Measurements from ENCODE around the gene PPM1D.

PPM1D gene

DNA sequence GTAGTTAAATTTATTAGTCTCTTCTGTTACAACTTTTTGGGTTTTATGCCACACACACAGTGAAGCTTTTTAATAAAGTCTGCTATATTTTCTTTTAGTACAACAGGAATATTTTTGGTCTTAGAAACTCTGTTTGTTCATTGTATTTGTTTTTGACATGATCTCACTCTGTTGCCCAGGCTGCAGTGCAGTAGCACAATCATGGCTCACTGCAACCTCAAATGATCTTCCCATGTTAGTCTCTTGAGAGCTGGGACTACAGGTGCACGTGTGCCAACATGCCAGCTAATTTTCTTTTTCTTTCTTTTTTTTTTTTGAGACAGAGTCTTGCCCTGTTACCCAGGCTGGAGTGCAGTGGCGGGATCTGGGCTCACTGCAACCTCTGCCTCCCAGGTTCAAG, 27.1 kb downstream of the PPM1D start:
- H3K36me3 Mint-ChIP-seq, result no peaks in the 10 kb centered on the region
- H3K27ac Mint-ChIP-seq, result no peak overlapping the region
- H3K4me3 Mint-ChIP-seq, result no peak overlapping the region
- H3K9me3 Mint-ChIP-seq (ENCODE audit: low read depth), result no peaks in the 10 kb centered on the region
- H3K27me3 Mint-ChIP-seq, result no peaks in the 10 kb centered on the region
- peaks cover 15% of the 10 kb centered on the region for H3K4me1 Mint-ChIP-seq (ENCODE audit: low read depth)

GRCh38 chr17:60628252-60628889, 28.4 kb downstream of the PPM1D start:
- Mint-ChIP-seq H3K27ac (no peak overlapping the region), H3K4me3 (no peak overlapping the region), H3K27me3 (no peaks in the 10 kb centered on the region), H3K9me3 (ENCODE audit: low read depth) (no peaks in the 10 kb centered on the region), H3K36me3 (no peaks in the 10 kb centered on the region), H3K4me1 (ENCODE audit: low read depth) (peaks cover 13% of the 10 kb centered on the region)

GRCh38 chr17:60629120-60629519, 29.1 kb downstream of the PPM1D start:
- Mint-ChIP-seq H3K27me3 (no peaks in the 10 kb centered on the region), H3K27ac (peak overlapping the region; percentile 22), H3K36me3 (no peaks in the 10 kb centered on the region), H3K4me3 (no peak overlapping the region), H3K9me3 (ENCODE audit: low read depth) (no peaks in the 10 kb centered on the region), H3K4me1 (ENCODE audit: low read depth) (peaks cover 13% of the 10 kb centered on the region)

- no peaks in the 10 kb centered on the region for H3K9me3 Mint-ChIP-seq (ENCODE audit: low read depth)
- H3K36me3 Mint-ChIP-seq, result no peaks in the 10 kb centered on the region
- peaks cover 13% of the 10 kb centered on the region for H3K4me1 Mint-ChIP-seq (ENCODE audit: low read depth)
- peak overlapping the region; percentile 10 for H3K27ac Mint-ChIP-seq
- H3K4me3 Mint-ChIP-seq, result no peak overlapping the region
- no peaks in the 10 kb centered on the region for H3K27me3 Mint-ChIP-seq
Measured at GRCh38 chr17:60630352-60630751, 30.4 kb downstream of the PPM1D start.

- Mint-ChIP-seq H3K27ac (peak overlapping the region; percentile 16), H3K4me1 (ENCODE audit: low read depth) (peaks cover 13% of the 10 kb centered on the region), H3K36me3 (no peaks in the 10 kb centered on the region), H3K4me3 (no peak overlapping the region), H3K27me3 (no peaks in the 10 kb centered on the region), H3K9me3 (ENCODE audit: low read depth) (no peaks in the 10 kb centered on the region)
Measured at GRCh38 chr17:60631119-60631518, 31.1 kb downstream of the PPM1D start.

GRCh38 chr17:60637683-60638082, 37.7 kb downstream of the PPM1D start:
- no peaks in the 10 kb centered on the region for H3K9me3 Mint-ChIP-seq (ENCODE audit: low read depth)
- H3K4me1 Mint-ChIP-seq (ENCODE audit: low read depth), result peaks cover 10% of the 10 kb centered on the region
- H3K27ac Mint-ChIP-seq, result no peak overlapping the region
- no peak overlapping the region for H3K4me3 Mint-ChIP-seq
- H3K36me3 Mint-ChIP-seq, result peaks cover 2% of the 10 kb centered on the region
- no peaks in the 10 kb centered on the region for H3K27me3 Mint-ChIP-seq

GRCh38 chr17:60639019-60639330, 39.0 kb downstream of the PPM1D start:
- H3K9me3 Mint-ChIP-seq (ENCODE audit: low read depth), result no peaks in the 10 kb centered on the region
- H3K36me3 Mint-ChIP-seq, result peaks cover 2% of the 10 kb centered on the region
- no peaks in the 10 kb centered on the region for H3K27me3 Mint-ChIP-seq
- no peak overlapping the region for H3K27ac Mint-ChIP-seq
- no peak overlapping the region for H3K4me3 Mint-ChIP-seq
- peaks cover 10% of the 10 kb centered on the region for H3K4me1 Mint-ChIP-seq (ENCODE audit: low read depth)

DNA sequence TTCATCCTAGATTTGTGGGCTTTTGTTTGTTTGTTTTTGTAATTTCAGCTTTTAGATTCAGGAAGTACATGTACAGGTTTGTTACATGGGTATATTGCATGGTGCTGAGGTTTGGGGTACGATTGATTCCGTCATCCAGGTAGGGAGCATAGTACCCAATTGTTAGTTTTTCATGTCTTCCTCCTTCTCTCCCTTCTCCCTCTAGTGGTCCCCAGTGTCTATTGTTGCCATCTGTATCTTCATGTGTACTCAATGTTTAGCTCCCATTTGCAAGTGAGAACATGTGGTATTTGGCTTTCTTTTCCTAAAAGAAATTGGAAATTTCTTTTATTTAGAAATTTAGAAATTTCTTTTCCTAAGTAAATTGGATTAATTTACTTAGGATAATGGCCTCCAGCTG, 40.5 kb downstream of the PPM1D start:
- no peaks in the 10 kb centered on the region for H3K9me3 Mint-ChIP-seq (ENCODE audit: low read depth)
- peaks cover 2% of the 10 kb centered on the region for H3K36me3 Mint-ChIP-seq
- H3K4me3 Mint-ChIP-seq, result no peak overlapping the region
- H3K27me3 Mint-ChIP-seq, result no peaks in the 10 kb centered on the region
- no peak overlapping the region for H3K27ac Mint-ChIP-seq
- peaks cover 10% of the 10 kb centered on the region for H3K4me1 Mint-ChIP-seq (ENCODE audit: low read depth)

GRCh38 chr17:60641126-60641525, 41.1 kb downstream of the PPM1D start:
- H3K27ac Mint-ChIP-seq, result no peak overlapping the region
- peaks cover 2% of the 10 kb centered on the region for H3K36me3 Mint-ChIP-seq
- peaks cover 13% of the 10 kb centered on the region for H3K4me1 Mint-ChIP-seq (ENCODE audit: low read depth)
- H3K9me3 Mint-ChIP-seq (ENCODE audit: low read depth), result no peaks in the 10 kb centered on the region
- no peak overlapping the region for H3K4me3 Mint-ChIP-seq
- no peaks in the 10 kb centered on the region for H3K27me3 Mint-ChIP-seq

GRCh38 chr17:60641810-60642220, 41.8 kb downstream of the PPM1D start:
- no peaks in the 10 kb centered on the region for H3K27me3 Mint-ChIP-seq
- peaks cover 16% of the 10 kb centered on the region for H3K4me1 Mint-ChIP-seq (ENCODE audit: low read depth)
- no peak overlapping the region for H3K27ac Mint-ChIP-seq
- H3K4me3 Mint-ChIP-seq, result no peak overlapping the region
- H3K36me3 Mint-ChIP-seq, result peaks cover 2% of the 10 kb centered on the region
- H3K9me3 Mint-ChIP-seq (ENCODE audit: low read depth), result no peaks in the 10 kb centered on the region

GRCh38 chr17:60645918-60646523, 46.0 kb downstream of the PPM1D start:
- H3K4me3 Mint-ChIP-seq, result no peak overlapping the region
- no peak overlapping the region for H3K27ac Mint-ChIP-seq

GRCh38 chr17:60646701-60647100, 46.7 kb downstream of the PPM1D start:
- Mint-ChIP-seq H3K27ac (no peak overlapping the region), H3K9me3 (ENCODE audit: low read depth) (no peaks in the 10 kb centered on the region), H3K4me1 (ENCODE audit: low read depth) (peaks cover 12% of the 10 kb centered on the region), H3K36me3 (peaks cover 21% of the 10 kb centered on the region), H3K27me3 (no peaks in the 10 kb centered on the region), H3K4me3 (no peak overlapping the region)

More at GRCh38 chr17:60645918-60646523, 46.0 kb downstream of the PPM1D start:
- H3K9me3 Mint-ChIP-seq (ENCODE audit: low read depth), result no peaks in the 10 kb centered on the region
- peaks cover 16% of the 10 kb centered on the region for H3K4me1 Mint-ChIP-seq (ENCODE audit: low read depth)
- no peaks in the 10 kb centered on the region for H3K27me3 Mint-ChIP-seq
- peaks cover 20% of the 10 kb centered on the region for H3K36me3 Mint-ChIP-seq

DNA sequence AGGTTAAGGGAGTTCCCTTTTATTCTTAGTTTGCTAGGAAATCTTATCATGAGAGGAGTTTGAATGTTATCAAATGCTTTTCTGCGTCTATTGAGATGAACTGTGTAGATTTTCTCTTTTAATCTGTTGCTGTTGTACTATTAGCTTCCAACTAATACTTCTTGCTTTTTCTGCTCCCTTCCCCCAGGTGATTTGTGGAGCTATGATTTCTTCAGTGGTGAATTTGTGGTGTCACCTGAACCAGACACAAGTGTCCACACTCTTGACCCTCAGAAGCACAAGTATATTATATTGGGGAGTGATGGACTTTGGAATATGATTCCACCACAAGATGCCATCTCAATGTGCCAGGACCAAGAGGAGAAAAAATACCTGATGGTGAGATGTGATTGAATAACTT, 47.7 kb downstream of the PPM1D start:
- Mint-ChIP-seq H3K9me3 (ENCODE audit: low read depth) (no peaks in the 10 kb centered on the region), H3K36me3 (peaks cover 19% of the 10 kb centered on the region), H3K4me1 (ENCODE audit: low read depth) (peaks cover 15% of the 10 kb centered on the region), H3K27me3 (no peaks in the 10 kb centered on the region), H3K4me3 (no peak overlapping the region), H3K27ac (no peak overlapping the region)

DNA sequence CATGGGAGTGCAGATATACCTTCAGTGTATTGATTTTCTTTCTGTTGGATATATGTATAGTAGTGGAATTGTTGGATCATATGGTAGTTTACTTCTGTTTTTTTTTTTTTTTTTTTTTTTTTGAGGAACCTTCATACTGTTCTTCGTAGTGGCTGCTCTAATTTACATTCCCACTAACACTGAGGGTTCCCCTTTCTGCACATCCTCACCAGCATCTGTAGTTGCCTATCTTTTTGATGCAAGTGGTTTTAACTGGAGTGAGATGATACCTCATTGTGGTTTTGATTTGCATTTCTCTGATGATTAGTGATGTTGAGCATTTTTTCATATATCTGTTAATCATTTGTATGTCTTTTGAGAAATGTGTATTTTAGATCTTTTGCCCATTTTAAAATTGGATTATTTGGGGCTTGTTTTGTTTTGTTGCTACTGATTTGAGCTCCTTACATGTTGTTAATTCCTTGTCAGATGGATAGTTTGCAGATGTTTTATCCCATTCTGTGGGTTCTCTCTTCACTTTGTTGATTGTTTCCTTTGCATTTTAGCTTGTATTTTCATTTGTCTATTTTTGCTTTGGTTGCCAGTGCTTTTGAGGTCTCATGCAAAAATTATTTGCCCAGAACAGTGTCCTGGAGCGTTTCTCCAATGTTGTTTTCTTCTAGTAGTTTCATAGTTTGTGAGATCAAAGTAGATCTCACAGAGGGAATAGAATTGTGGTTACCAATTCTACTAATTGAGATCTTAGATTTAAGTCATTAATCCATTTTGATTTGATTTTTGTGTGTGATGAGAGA, 52.7 kb downstream of the PPM1D start:
- Mint-ChIP-seq H3K4me1 (ENCODE audit: low read depth) (peaks cover 25% of the 10 kb centered on the region), H3K36me3 (peaks cover 16% of the 10 kb centered on the region), H3K9me3 (ENCODE audit: low read depth) (no peaks in the 10 kb centered on the region), H3K27me3 (no peaks in the 10 kb centered on the region), H3K4me3 (no peak overlapping the region), H3K27ac (no peak overlapping the region)

GRCh38 chr17:60653569-60653968, 53.6 kb downstream of the PPM1D start:
- H3K36me3 Mint-ChIP-seq, result peaks cover 12% of the 10 kb centered on the region
- peaks cover 25% of the 10 kb centered on the region for H3K4me1 Mint-ChIP-seq (ENCODE audit: low read depth)
- no peaks in the 10 kb centered on the region for H3K27me3 Mint-ChIP-seq
- H3K9me3 Mint-ChIP-seq (ENCODE audit: low read depth), result no peaks in the 10 kb centered on the region
- H3K27ac Mint-ChIP-seq, result no peak overlapping the region
- H3K4me3 Mint-ChIP-seq, result no peak overlapping the region

Measured in activated naive CD8-positive, alpha-beta T cell (primary cell).